Neural progenitor cell (in vitro differentiated cells): ENCODE measurements around the gene NPHP1. TPM values are rescaled to one million over a fixed set of nuclear protein-coding genes. Genes with fewer than 3 reads are reported as not detected.
"Not testable (repeated sequence)": the region's sequence is repeated elsewhere in the genome, so short reads cannot be mapped to it uniquely, and the experiment has no call there.

Experiments
- DNase-seq: peaks from one replicate; pipeline ENCODE4 v3.0.0-alpha.2; 2016; ENCODE audit warnings: low spot score
- H2AFZ ChIP-seq: fragments of 200-600 bp; sonication (generic); replicated peaks from 2 replicates; pipeline ENCODE4 v1.6.1; 2016; ENCODE audit warnings: antibody characterized with exemption
- H3F3A ChIP-seq: fragments of 200-600 bp; sonication (generic); 2 replicates; pipeline ENCODE4 v1.6.1; 2016; ENCODE audit warnings: antibody characterized with exemption, low read depth
- H3K27ac ChIP-seq: fragments of 200-600 bp; sonication (generic); 2 replicates; pipeline ENCODE4 v1.5.1; 2016; ENCODE audit warnings: mild to moderate bottlenecking
- H3K27me3 ChIP-seq: fragments of 200-600 bp; sonication (generic); 2 replicates; pipeline ENCODE4 v1.6.1; 2016; ENCODE audit warnings: mild to moderate bottlenecking, moderate library complexity
- H3K36me3 ChIP-seq: fragments of 200-600 bp; sonication (generic); 2 replicates; pipeline ENCODE4 v1.5.1; 2016
- H3K4me1 ChIP-seq: fragments of 200-600 bp; sonication (generic); 2 replicates; pipeline ENCODE4 v1.6.1; 2016; ENCODE audit warnings: mixed run types
- H3K4me2 ChIP-seq: fragments of 200-600 bp; sonication (generic); 2 replicates; pipeline ENCODE4 v1.6.1; 2016
- H3K4me3 ChIP-seq: fragments of 200-600 bp; sonication (generic); 2 replicates; pipeline ENCODE4 v1.5.1; 2016
- H3K79me2 ChIP-seq: fragments of 200-600 bp; sonication (generic); 2 replicates; pipeline ENCODE4 v1.6.1; 2016; ENCODE audit warnings: low read depth
- H3K9ac ChIP-seq: fragments of 200-600 bp; sonication (generic); 2 replicates; pipeline ENCODE4 v1.6.1; 2016
- H3K9me3 ChIP-seq: fragments of 200-600 bp; sonication (generic); 2 replicates; pipeline ENCODE4 v1.5.1; 2016; ENCODE audit warnings: low read depth
- H4K20me1 ChIP-seq: fragments of 200-600 bp; sonication (generic); 2 replicates; pipeline ENCODE4 v1.6.1; 2016; ENCODE audit warnings: low read depth
- H3K27ac Mint-ChIP-seq: 3 replicates; pipeline ENCODE4 v1.8.0; 2021; ENCODE audit warnings: mixed read lengths
- H3K27me3 Mint-ChIP-seq: 2 replicates; pipeline ENCODE4 v1.8.0; 2022; ENCODE audit warnings: low read depth, mild to moderate bottlenecking, inconsistent platforms, moderate library complexity, mixed read lengths; ENCODE audit not compliant: insufficient read depth
- H3K36me3 Mint-ChIP-seq: 3 replicates; pipeline ENCODE4 v1.8.0; 2021; ENCODE audit warnings: mixed read lengths
- H3K4me1 Mint-ChIP-seq: 3 replicates; pipeline ENCODE4 v1.8.0; 2021; ENCODE audit warnings: mixed read lengths
- H3K4me3 Mint-ChIP-seq: 3 replicates; pipeline ENCODE4 v1.8.0; 2021; ENCODE audit warnings: mild to moderate bottlenecking, moderate library complexity, mixed read lengths
- H3K9me3 Mint-ChIP-seq: 3 replicates; pipeline ENCODE4 v1.8.0; 2020; ENCODE audit warnings: mixed read lengths
- EZH2 ChIP-seq: fragments of 200-600 bp; sonication (generic); IDR thresholded peaks from 2 replicates; pipeline ENCODE4 v1.6.1; 2017; ENCODE audit warnings: antibody characterized with exemption, mild to moderate bottlenecking, moderate library complexity
- EZH2phosphoT487 ChIP-seq: fragments of 200-600 bp; sonication (generic); IDR thresholded peaks from 2 replicates; pipeline ENCODE4 v1.6.1; 2017; ENCODE audit warnings: antibody characterized with exemption
- total RNA-seq: library from RNA; depleted of rRNA; stranded (reverse); fragments of >200 nt; gene quantifications from 2 replicates; pipeline ENCODE4 v1.2.3, GENCODE V29; 2015; ENCODE audit warnings: low replicate concordance
- TF ChIP-seq, protein P1 (sequence below): fragments of 200-600 bp; sonication (generic); IDR thresholded peaks from 2 replicates; pipeline ENCODE4 v1.5.1; 2017; ENCODE audit warnings: antibody characterized with exemption, mild to moderate bottlenecking

Gene NPHP1
- total RNA-seq = 8.1 TPM in 2 replicates

DNA sequence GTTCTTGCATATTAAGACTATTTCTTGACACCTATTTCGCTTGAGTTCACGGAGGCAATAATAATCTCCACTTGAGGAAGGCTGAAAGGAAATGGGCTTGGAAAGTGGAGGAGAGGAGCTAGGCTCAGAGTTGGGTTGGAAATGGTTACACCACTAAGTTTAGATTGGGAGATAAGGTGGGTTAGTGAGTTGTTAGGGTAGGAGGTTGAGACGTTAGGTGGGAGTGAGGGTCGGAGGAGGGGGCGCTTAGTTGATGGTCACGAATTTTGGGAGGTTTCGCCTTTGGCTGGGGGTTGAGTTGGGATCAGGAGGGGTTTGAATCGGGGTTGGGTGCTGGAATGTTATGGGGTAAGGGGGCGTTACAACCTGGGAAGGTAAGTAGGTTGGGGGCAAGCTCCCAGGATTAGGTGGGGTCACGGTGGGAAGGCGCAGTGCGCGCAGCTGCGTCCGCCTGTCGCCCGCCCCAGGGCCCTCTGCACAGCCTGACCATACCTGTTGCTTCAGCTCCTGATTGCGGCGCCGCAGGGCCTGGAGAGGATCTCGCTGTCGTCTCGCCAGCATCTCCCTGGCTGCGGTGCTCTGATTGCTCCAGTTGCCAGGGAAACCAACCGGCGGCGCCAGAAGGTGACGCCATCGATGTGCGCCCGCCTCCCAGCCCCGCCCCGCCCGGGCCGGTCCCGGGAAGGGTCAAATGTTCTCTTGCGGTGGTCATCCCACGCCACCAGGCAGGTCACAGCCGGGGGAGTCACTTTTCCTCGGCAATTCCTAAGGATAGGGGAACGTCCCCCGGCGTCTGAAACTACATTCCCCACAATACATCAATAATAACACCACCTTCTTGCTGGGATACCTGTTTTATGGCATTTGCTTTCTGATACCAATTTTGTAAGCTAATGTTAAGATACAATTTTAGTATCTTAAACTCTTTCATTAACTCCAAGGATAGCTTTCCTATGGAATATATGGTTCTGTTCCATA, at the start of gene NPHP1:
TSS of gene NPHP1 (minus strand) at position 606 of the 978 bp plus-strand sequence. CDS start at position 561, 45 bp downstream.
- no peak for TF ChIP-seq EZH2
- TF ChIP-seq, protein P1, sequence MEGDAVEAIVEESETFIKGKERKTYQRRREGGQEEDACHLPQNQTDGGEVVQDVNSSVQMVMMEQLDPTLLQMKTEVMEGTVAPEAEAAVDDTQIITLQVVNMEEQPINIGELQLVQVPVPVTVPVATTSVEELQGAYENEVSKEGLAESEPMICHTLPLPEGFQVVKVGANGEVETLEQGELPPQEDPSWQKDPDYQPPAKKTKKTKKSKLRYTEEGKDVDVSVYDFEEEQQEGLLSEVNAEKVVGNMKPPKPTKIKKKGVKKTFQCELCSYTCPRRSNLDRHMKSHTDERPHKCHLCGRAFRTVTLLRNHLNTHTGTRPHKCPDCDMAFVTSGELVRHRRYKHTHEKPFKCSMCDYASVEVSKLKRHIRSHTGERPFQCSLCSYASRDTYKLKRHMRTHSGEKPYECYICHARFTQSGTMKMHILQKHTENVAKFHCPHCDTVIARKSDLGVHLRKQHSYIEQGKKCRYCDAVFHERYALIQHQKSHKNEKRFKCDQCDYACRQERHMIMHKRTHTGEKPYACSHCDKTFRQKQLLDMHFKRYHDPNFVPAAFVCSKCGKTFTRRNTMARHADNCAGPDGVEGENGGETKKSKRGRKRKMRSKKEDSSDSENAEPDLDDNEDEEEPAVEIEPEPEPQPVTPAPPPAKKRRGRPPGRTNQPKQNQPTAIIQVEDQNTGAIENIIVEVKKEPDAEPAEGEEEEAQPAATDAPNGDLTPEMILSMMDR = no peak
- TF ChIP-seq EZH2phosphoT487 = no peak
- Histone ChIP-seq H3F3A (peaks cover 9% of the 10 kb centered on the region), H3K4me3 (peak within 1 kb of the TSS; percentile 70), H4K20me1 (no peaks in the 10 kb centered on the region), H3K4me2 (peak within 1 kb of the TSS; percentile 89), H3K36me3 (no peaks in the 10 kb centered on the region), H3K4me1 (peaks cover 5% of the 10 kb centered on the region), H3K9ac (peak within 1 kb of the TSS; percentile 29), H3K27me3 (no peaks in the 10 kb centered on the region), H2AFZ (peak within 1 kb of the TSS; percentile 93), H3K79me2 (no peaks in the 10 kb centered on the region), H3K27ac (no peak within 1 kb of the TSS), H3K9me3 (no peaks in the 10 kb centered on the region)
- H3K9me3 Mint-ChIP-seq = no peaks in the 10 kb centered on the region
- peak within 1 kb of the TSS; percentile 67 for H3K27ac Mint-ChIP-seq
- DNase-seq = peak; percentile 94
- peaks cover 12% of the 10 kb centered on the region for H3K4me1 Mint-ChIP-seq
- H3K4me3 Mint-ChIP-seq = peak within 1 kb of the TSS; percentile 95
- H3K36me3 Mint-ChIP-seq = no peaks in the 10 kb centered on the region
- no peaks in the 10 kb centered on the region for H3K27me3 Mint-ChIP-seq

DNA sequence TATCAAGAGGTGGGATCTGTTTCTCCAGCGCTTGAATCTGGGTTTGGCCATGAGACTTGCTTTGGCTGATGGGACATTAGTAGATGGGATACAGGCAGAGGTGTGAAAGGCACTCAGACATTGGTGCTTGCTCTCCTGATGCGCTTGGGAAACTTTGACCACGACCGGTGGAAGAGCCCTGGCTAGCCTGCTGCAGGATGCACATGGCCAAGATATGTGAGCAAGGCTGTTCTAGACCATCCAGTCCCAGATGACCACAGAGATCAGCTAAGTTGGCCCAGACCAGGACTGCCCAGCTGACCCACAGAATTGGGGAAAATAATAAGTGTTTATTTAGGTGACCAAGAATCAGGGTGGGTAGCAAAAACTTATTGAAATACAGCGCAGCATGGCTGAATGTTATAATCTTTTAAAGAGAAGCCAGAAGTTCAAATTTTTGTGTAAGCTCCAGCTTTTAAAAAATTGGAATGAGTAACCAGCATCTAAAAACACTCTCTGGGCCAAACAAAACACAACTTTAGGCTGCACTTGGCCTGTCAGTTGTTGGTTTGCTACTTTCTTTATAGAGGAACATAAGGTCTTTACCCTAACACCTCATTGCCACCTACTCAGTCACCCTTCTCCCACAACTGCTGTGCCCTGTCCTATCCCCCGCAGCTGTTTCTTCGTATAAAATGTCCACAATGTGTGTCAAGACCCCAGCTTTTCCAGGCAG, 43.4 kb upstream of the NPHP1 start:
- not testable (repeated sequence) for H3K4me3 Mint-ChIP-seq, H3K9me3 Mint-ChIP-seq

GRCh38 chr2:110245488-110246435, 40.9 kb upstream of the NPHP1 start:
- not testable (repeated sequence) for H3K4me1 ChIP-seq, H3K36me3 ChIP-seq, H3F3A ChIP-seq, H3K9me3 ChIP-seq, H3K4me2 ChIP-seq, H3K27ac ChIP-seq, H3K9me3 Mint-ChIP-seq, H3K27me3 ChIP-seq, DNase-seq, H4K20me1 ChIP-seq, H3K4me1 Mint-ChIP-seq, H3K4me3 ChIP-seq, H3K27me3 Mint-ChIP-seq, H3K9ac ChIP-seq, H3K27ac Mint-ChIP-seq, H2AFZ ChIP-seq, H3K79me2 ChIP-seq, H3K36me3 Mint-ChIP-seq, H3K4me3 Mint-ChIP-seq

More for the DNA sequence above, 43.4 kb upstream of the NPHP1 start:
- not testable (repeated sequence) for H3K36me3 ChIP-seq, H3K36me3 Mint-ChIP-seq, H3K79me2 ChIP-seq, H3K4me1 ChIP-seq, H3K4me2 ChIP-seq, H3K27ac Mint-ChIP-seq, H3K27me3 Mint-ChIP-seq, H2AFZ ChIP-seq, H4K20me1 ChIP-seq, DNase-seq, H3K27ac ChIP-seq, H3K4me3 ChIP-seq, H3K4me1 Mint-ChIP-seq, H3K27me3 ChIP-seq, H3F3A ChIP-seq, H3K9me3 ChIP-seq, H3K9ac ChIP-seq

GRCh38 chr2:110243283-110243682, 38.5 kb upstream of the NPHP1 start:
- not testable (repeated sequence) for H3K27ac Mint-ChIP-seq, H3K9ac ChIP-seq, H3K9me3 ChIP-seq, H3K27me3 Mint-ChIP-seq, DNase-seq, H3K36me3 ChIP-seq, H3K4me2 ChIP-seq, H4K20me1 ChIP-seq, H3K9me3 Mint-ChIP-seq, H3K27ac ChIP-seq, H2AFZ ChIP-seq, H3K36me3 Mint-ChIP-seq, H3K4me1 ChIP-seq, H3K27me3 ChIP-seq, H3F3A ChIP-seq, H3K4me3 Mint-ChIP-seq, H3K4me3 ChIP-seq, H3K79me2 ChIP-seq, H3K4me1 Mint-ChIP-seq

GRCh38 chr2:110234514-110234913, 29.7 kb upstream of the NPHP1 start:
- not testable (repeated sequence) for H3K4me1 Mint-ChIP-seq, H3K9me3 Mint-ChIP-seq, H2AFZ ChIP-seq, H3K27me3 Mint-ChIP-seq, DNase-seq, H3K4me2 ChIP-seq, H3F3A ChIP-seq, H3K36me3 Mint-ChIP-seq, H3K4me1 ChIP-seq, H3K36me3 ChIP-seq, H3K4me3 Mint-ChIP-seq, H3K27me3 ChIP-seq, H3K27ac ChIP-seq, H3K4me3 ChIP-seq, H3K9me3 ChIP-seq, H3K9ac ChIP-seq, H4K20me1 ChIP-seq, H3K79me2 ChIP-seq, H3K27ac Mint-ChIP-seq

- not testable (repeated sequence) for H3K9me3 ChIP-seq, H3K4me1 ChIP-seq, H3K4me3 Mint-ChIP-seq, H4K20me1 ChIP-seq, H3K9ac ChIP-seq, DNase-seq, H3K79me2 ChIP-seq, H3K27ac ChIP-seq, H3K27ac Mint-ChIP-seq, H3K27me3 ChIP-seq, H3K36me3 ChIP-seq, H3K36me3 Mint-ChIP-seq, H2AFZ ChIP-seq, H3K27me3 Mint-ChIP-seq, H3K9me3 Mint-ChIP-seq, H3K4me1 Mint-ChIP-seq, H3K4me2 ChIP-seq, H3K4me3 ChIP-seq, H3F3A ChIP-seq
Observed at GRCh38 chr2:110229886-110230285, 25.1 kb upstream of the NPHP1 start.
